Keratinocyte (primary cell): ENCODE measurements around the gene HGF.
"Not testable (repeated sequence)": the region's sequence is repeated elsewhere in the genome, so short reads cannot be mapped to it uniquely, and the experiment has no call there.

Experiments
- CTCF ChIP-seq, 3 experiments: IDR thresholded peaks in 1 of 3; conservative IDR thresholded peaks in 1 of 3; optimal IDR thresholded peaks in 1 of 3; 2 replicates in 2 of 3; 3 replicates in 1 of 3; pipeline versions ENCODE3 to v1.5.1; 2011; ENCODE audit warnings: low read length in 3 of 3, mild to moderate bottlenecking in 3 of 3, moderate library complexity in 2 of 3, control low read depth in 1 of 3, inconsistent platforms in 1 of 3; ENCODE audit not compliant: insufficient read depth in 2 of 3; ENCODE audit errors: extremely low read depth in 1 of 3
- EZH2 ChIP-seq: IDR thresholded peaks from one replicate; pipeline ENCODE4 v1.6.1; 2012; ENCODE audit warnings: inconsistent platforms, mild to moderate bottlenecking, low read length, moderate library complexity

GRCh38 chr7:81722250-81722649 lies 47.6 kb downstream of the HGF start:
- not testable (repeated sequence) for TF ChIP-seq CTCF (optimal IDR thresholded peaks at IDR 0.05 in 1 of 3, IDR thresholded peaks at IDR 0.05 in 1 of 3, conservative IDR thresholded peaks at IDR 0.05 in 1 of 3; ENCODE audit: extremely low read depth in 1 of 3, insufficient read depth in 2 of 3, low read length in 3 of 3); EZH2
